Chondrocyte (in vitro differentiated cells): ENCODE results near the gene AHNAK2. TPM values are rescaled to one million over a fixed set of nuclear protein-coding genes. Genes with fewer than 3 reads are reported as not detected.
"Not testable (repeated sequence)": the region's sequence is repeated elsewhere in the genome, so short reads cannot be mapped to it uniquely, and the experiment has no call there.

Experiments
- DNase-seq: peaks from one replicate; pipeline ENCODE4 v3.0.0; 2021; ENCODE audit warnings: mixed read lengths, low spot score
- H3K27ac Mint-ChIP-seq: one replicate; pipeline ENCODE4 v1.8.0; 2021; ENCODE audit warnings: mild to moderate bottlenecking, moderate library complexity, mixed read lengths; ENCODE audit not compliant: unreplicated experiment
- H3K27me3 Mint-ChIP-seq: 2 replicates; pipeline ENCODE4 v1.8.0; 2021; ENCODE audit warnings: low read depth, mixed read lengths
- H3K36me3 Mint-ChIP-seq: 2 replicates; pipeline ENCODE4 v1.8.0; 2021; ENCODE audit warnings: low read depth, mixed read lengths
- H3K4me1 Mint-ChIP-seq: 2 replicates; pipeline ENCODE4 v1.8.0; 2021; ENCODE audit warnings: low read depth, mild to moderate bottlenecking, mixed read lengths
- H3K4me3 Mint-ChIP-seq: one replicate; pipeline ENCODE4 v1.8.0; 2021; ENCODE audit warnings: mild to moderate bottlenecking, moderate library complexity, mixed read lengths; ENCODE audit not compliant: unreplicated experiment
- H3K9me3 Mint-ChIP-seq: 2 replicates; pipeline ENCODE4 v1.8.0; 2021; ENCODE audit warnings: low read depth, mixed read lengths
- long read RNA-seq: library from polyadenylated mRNA; stranded (forward); transcript quantifications from one replicate; pipeline ENCODE4 v2.0.0, GENCODE V29; 2021
- total RNA-seq: library from RNA; stranded (reverse); gene quantifications from 3 replicates; pipeline ENCODE4 v1.2.1, GENCODE V29; 2021
- TF ChIP-seq, protein P1 (sequence below): fragments of 200-600 bp; sonication (generic); IDR thresholded peaks from 2 replicates; pipeline ENCODE4 v1.5.0; 2021; ENCODE audit warnings: antibody characterized with exemption, mild to moderate bottlenecking, moderate library complexity

The AHNAK2 gene
- 271 to 361 TPM (median 274 TPM) in 3 replicates for total RNA-seq
- long read RNA-seq, partial matches to known transcripts: 1 of 103 reads
- long read RNA-seq, other reads (novel, unspliced or antisense): 102 of 103 reads

DNA sequence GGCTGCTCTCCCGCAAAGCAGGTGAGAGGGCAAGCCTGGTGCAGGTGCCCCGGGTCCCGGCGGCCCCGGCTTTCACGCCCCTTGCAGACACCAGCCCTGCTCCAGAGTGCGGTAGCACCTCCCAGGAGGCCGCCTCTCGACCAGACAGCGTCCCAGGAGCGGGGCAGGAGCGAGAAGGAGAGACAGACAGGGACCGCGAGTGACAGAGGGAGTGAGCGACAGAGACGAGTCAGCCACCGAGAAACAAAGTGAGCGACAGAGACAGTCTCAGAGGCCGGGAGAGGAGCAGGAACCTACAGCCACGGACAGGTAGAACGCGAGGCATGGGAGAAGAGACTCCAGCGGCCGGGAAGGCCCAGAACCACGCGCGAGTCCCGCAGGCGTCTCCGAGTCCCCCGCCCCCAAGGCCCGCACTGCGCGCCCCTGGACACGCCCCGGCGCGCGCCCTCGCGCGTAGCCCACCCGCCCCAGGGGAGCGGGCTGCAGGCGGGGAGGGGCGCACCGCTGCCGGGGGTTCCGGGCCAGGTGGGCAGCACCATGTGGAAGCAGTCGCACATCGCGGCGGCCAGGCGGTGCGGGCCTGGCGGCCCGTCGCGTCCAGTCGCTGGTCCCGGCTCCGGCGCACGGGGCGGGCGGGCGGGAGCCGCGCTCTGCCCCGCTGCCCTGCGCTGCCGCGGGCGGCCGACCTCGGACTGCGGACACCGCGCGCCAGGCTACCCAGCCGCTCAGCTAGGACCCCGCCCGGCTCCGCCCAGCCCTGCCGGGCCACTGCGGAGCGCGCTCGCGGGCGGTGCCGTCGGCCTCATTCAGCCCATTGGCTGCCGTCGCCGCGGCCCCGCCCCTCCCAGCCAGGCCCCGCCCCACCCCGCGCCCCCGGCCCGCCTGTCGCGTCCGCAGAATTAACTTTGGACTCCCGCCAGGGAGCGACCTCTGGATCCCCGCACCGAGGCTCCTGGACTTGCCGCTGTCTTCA, at the start of gene AHNAK2:
AHNAK2 (minus strand) TSS at position 694 of the 973 bp plus-strand sequence; CDS start at position 557, 137 bp downstream.
- TF ChIP-seq, protein P1, sequence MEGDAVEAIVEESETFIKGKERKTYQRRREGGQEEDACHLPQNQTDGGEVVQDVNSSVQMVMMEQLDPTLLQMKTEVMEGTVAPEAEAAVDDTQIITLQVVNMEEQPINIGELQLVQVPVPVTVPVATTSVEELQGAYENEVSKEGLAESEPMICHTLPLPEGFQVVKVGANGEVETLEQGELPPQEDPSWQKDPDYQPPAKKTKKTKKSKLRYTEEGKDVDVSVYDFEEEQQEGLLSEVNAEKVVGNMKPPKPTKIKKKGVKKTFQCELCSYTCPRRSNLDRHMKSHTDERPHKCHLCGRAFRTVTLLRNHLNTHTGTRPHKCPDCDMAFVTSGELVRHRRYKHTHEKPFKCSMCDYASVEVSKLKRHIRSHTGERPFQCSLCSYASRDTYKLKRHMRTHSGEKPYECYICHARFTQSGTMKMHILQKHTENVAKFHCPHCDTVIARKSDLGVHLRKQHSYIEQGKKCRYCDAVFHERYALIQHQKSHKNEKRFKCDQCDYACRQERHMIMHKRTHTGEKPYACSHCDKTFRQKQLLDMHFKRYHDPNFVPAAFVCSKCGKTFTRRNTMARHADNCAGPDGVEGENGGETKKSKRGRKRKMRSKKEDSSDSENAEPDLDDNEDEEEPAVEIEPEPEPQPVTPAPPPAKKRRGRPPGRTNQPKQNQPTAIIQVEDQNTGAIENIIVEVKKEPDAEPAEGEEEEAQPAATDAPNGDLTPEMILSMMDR: no peak
- H3K4me1 Mint-ChIP-seq: peaks cover 52% of the 10 kb centered on the region
- H3K9me3 Mint-ChIP-seq: no peaks in the 10 kb centered on the region
- DNase-seq: peak; percentile 86
- H3K27me3 Mint-ChIP-seq: no peaks in the 10 kb centered on the region
- H3K27ac Mint-ChIP-seq: peak within 1 kb of the TSS; percentile 79
- H3K4me3 Mint-ChIP-seq: peak within 1 kb of the TSS; percentile 91
- H3K36me3 Mint-ChIP-seq: no peaks in the 10 kb centered on the region

DNA sequence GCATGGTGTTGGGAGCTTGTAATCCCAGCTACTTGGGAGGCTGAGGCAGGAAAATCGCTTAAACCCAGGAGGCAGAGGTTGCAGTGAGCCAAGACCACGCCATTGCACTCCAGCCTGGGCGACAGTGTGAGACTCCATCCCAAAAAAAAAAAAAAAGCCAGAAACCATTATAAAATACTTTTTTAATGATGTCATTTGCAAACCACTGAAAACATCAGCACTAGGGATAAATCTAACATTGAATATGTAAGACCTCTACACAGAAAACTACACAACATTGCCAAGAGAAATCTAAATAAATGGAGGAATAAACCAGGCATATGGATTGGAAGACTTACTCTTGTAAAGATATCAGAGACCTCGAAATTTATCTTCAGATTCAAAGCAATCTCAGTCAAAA, 49.5 kb upstream of the AHNAK2 start:
- peak overlapping the region; percentile 70 for H3K27ac Mint-ChIP-seq
- not testable (repeated sequence) for H3K36me3 Mint-ChIP-seq, DNase-seq, H3K9me3 Mint-ChIP-seq, H3K4me3 Mint-ChIP-seq, H3K27me3 Mint-ChIP-seq
- peaks cover 72% of the 10 kb centered on the region for H3K4me1 Mint-ChIP-seq

DNA sequence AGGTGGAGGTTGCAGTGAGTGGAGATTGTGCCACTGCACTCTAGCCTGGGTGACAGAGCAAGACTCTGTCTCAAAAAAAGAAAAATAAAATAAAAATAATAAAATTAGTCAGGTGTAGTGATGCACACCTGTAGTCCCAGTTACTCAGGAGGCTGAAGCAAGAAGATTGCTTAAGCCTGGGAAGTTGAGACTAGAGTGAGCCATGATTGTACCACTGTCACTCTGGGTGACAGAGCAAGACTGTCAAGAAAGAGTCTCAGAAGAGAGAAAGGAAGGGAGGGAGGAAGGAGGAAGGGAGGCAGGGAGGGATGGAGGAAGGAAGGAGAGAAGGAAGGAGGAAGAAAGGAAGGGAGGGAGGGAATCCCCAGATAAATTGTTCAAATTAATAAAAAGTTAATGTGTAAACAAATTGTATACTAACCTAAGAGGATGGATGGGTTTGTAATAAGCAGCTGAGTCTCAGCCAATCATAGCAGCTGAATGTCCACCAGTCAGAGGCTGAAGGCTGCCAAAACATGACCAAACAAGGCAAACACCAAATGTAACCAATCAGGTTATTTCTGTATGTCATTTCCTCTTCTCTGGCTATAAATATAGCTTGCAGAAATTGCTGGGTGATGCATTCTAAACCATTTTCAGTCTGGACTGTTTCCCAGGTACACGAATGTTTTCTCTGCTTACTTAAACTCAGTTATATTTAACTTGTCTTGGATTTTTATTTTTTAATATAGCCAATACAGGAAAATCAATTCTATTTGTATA, 48.8 kb upstream of the AHNAK2 start:
- Mint-ChIP-seq H3K9me3 (no peaks in the 10 kb centered on the region), H3K36me3 (no peaks in the 10 kb centered on the region), H3K4me3 (no peak overlapping the region), H3K27me3 (no peaks in the 10 kb centered on the region), H3K27ac (peak overlapping the region; percentile 70), H3K4me1 (peaks cover 72% of the 10 kb centered on the region)
- DNase-seq: no peak
- TF ChIP-seq, protein P1: no peak

DNA sequence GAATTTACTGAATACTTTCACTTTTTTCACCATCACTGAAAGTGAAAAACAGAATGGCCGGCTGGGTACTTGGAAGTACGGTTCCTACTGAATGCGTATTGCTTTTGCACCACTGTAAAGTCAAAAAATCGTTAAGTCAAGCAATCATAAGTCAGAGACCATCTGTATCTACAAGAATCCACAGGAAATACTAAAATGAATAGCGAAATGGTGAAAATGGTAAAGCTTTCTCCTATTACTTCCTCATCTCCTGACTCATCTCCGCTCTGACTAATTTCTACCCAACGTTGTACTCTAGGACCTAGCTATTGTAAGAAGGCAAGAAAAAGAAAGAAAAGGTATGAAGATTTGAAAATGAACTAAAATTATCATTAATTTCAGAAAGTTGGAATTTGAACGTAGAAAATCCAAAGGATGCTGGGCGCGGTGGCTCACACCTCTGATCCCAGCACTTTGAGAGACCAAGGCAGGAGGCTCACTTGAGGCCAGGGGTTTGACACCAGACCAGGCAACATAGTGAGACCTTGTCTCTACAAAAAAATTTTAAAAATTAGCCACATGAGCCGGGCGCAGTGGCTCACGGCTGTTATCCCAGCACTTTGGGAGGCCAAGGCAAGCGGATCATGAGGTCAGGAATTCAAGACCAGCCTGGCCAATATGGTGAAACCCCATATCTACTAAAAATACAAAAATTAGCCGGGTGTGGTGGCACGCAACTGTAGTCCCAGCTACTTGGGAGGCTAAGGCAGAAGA, 48.0 kb upstream of the AHNAK2 start:
- peaks cover 79% of the 10 kb centered on the region for H3K4me1 Mint-ChIP-seq
- TF ChIP-seq, protein P1: no peak
- no peak overlapping the region for H3K4me3 Mint-ChIP-seq
- H3K27ac Mint-ChIP-seq: peak overlapping the region; percentile 98
- DNase-seq: no peak
- H3K36me3 Mint-ChIP-seq: no peaks in the 10 kb centered on the region
- H3K27me3 Mint-ChIP-seq: no peaks in the 10 kb centered on the region
- no peaks in the 10 kb centered on the region for H3K9me3 Mint-ChIP-seq

DNA sequence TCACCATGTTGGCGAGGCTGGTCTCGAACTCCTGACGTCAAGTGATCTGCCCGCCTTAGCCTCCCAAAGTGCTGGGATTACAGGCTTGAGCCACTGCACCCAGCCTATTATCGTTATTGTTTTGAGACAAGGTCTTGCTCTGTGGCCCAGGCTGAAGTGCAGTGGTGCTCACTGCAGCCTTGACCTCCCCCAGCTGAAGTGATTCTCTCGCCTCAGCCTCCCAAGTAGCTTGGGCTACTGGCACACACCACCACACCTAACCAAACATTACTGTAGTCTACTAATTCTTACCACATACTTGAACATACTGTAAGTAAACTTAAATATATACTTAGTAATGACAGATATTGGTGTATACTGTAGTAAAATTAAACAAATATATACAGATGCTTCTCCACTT, 47.3 kb upstream of the AHNAK2 start:
- H3K4me1 Mint-ChIP-seq: peaks cover 73% of the 10 kb centered on the region

More for the DNA sequence above, 47.3 kb upstream of the AHNAK2 start:
- TF ChIP-seq, protein P1: no peak
- Mint-ChIP-seq H3K27me3 (no peaks in the 10 kb centered on the region), H3K9me3 (no peaks in the 10 kb centered on the region), H3K36me3 (no peaks in the 10 kb centered on the region), H3K4me3 (no peak overlapping the region), H3K27ac (peak overlapping the region; percentile 98)
- DNase-seq: no peak
